ENCODE measurements around the gene TMCO4.
A peak's percentile ranks its signal among the peaks of the same experiment; 100 is the strongest.

Gene TMCO4

DNA sequence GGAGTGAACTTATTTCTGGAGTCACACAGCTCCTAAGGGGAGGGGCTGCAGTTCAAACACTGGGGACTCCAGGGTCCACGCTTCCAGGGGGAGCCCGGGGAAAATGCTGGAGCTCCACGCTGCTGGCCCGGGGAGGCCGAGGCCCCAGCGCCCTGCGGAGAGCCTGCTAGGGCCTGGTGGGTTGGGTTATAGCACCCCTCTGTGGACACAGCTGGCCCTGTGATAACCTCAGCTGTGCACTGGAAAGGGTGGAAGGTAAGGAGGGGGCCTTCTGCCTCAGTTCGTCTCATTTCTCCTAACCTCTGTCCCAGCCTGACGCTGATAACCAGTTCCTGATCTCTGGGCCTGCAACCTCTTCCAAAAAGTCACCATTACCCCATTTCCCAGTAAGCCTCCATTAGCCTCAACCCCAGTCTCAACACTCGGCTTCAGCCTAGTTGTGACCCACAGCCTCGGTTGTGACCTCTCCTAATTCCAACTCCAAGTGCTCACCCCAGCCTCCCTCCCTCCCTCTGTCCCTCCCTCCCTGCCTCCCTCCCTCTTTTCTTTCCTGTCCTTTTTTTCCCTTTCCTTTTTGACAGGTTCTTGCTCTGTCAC lies 148.5 kb downstream of the TMCO4 start:
- H3K27ac ChIP-seq: peak overlapping the region; percentile 77

DNA sequence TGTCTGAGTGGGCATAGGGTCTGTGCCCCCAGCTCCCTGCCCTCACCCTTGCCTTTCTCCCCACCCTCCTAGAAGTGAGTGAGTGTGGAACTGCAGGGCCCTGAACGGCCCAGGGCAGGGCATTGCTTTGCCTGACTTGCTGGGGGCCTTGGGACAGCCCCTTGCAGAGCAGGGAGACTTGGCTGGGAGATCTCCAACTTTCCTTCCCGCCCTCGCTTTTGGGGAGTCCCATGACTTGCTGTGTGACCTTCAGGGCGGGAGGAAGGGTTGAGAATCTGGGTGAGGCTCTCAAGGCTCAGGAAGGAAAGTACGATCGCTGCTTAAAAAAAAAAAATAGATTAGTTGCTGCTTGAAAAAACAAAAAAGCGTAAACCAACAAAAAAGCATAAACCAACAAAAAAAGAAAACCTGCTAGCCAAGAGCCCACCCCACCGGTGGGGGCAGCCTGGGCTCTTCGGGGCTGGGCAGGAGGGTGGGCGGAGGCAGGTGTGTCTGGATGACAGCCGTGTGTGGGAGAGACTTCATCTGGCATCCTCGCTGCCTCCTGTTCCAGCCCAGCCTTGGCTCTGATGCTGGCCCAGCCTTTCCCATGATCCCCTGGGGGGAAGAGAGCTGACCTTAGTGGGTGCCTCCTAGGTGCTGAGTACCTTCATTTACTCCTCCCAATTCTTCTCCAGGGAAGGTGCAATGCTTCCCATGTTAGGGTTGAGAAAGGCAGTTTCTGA lies 149.1 kb downstream of the TMCO4 start:
- H3K27ac ChIP-seq: peak overlapping the region; percentile 77
- POLR2A ChIA-PET (ENCODE audit: low non-redundant PET): no interaction called here
- TF ChIP-seq, protein P1, sequence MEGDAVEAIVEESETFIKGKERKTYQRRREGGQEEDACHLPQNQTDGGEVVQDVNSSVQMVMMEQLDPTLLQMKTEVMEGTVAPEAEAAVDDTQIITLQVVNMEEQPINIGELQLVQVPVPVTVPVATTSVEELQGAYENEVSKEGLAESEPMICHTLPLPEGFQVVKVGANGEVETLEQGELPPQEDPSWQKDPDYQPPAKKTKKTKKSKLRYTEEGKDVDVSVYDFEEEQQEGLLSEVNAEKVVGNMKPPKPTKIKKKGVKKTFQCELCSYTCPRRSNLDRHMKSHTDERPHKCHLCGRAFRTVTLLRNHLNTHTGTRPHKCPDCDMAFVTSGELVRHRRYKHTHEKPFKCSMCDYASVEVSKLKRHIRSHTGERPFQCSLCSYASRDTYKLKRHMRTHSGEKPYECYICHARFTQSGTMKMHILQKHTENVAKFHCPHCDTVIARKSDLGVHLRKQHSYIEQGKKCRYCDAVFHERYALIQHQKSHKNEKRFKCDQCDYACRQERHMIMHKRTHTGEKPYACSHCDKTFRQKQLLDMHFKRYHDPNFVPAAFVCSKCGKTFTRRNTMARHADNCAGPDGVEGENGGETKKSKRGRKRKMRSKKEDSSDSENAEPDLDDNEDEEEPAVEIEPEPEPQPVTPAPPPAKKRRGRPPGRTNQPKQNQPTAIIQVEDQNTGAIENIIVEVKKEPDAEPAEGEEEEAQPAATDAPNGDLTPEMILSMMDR (conservative IDR thresholded peaks at IDR 0.05; ENCODE audit: low read depth): no peak
- CTCF ChIA-PET: interaction anchor here (0.6 to 1.1 kb wide), 5 partner anchors 12 to 366 kb away, joined by 3 to 6 read pairs (median 4); no protein-coding TSS in a partner anchor
- no peak for DNase-seq (ENCODE audit: low spot score)

More for the DNA sequence above, 148.5 kb downstream of the TMCO4 start:
- ChIA-PET CTCF (interaction anchor here (0.6 to 1.1 kb wide), 8 partner anchors 11 to 366 kb away, joined by 3 to 7 read pairs (median 4); no protein-coding TSS in a partner anchor), POLR2A (ENCODE audit: low non-redundant PET) (no interaction called here)
- TF ChIP-seq, protein P1 (conservative IDR thresholded peaks at IDR 0.05; ENCODE audit: low read depth): peak; percentile 65
- DNase-seq (ENCODE audit: low spot score): no peak

DNA sequence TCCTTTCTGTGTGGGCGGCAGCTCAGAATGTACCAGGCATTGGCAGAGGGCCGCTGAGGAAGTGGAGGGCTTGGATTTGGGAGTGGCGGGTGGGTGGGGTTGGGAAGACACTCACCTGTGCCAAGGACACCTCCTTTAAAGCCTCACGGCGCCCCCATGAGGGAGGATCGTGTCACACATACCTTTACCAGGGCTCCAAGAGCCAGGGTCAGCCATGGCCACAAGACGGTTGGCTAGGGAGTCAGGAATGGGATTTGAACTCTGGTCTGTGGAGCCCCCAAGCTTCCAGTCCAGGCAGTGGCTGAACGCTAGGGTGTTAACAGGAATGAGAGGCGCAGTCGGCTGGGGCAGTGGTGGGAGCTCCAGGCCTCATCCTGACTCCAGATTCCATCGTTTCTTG lies 151.0 kb downstream of the TMCO4 start:
- POLR2A ChIA-PET (ENCODE audit: low non-redundant PET): no interaction called here
- H3K27ac ChIP-seq: peak overlapping the region; percentile 93
- DNase-seq (ENCODE audit: low spot score): no peak
- CTCF ChIA-PET: interaction anchor here (0.6 kb wide), 2 partner anchors 95 to 261 kb away, joined by 3 read pairs; no protein-coding TSS in a partner anchor
- TF ChIP-seq, protein P1 (conservative IDR thresholded peaks at IDR 0.05; ENCODE audit: low read depth): peak; percentile 35; the same call in 1 of the 2 replicates

DNA sequence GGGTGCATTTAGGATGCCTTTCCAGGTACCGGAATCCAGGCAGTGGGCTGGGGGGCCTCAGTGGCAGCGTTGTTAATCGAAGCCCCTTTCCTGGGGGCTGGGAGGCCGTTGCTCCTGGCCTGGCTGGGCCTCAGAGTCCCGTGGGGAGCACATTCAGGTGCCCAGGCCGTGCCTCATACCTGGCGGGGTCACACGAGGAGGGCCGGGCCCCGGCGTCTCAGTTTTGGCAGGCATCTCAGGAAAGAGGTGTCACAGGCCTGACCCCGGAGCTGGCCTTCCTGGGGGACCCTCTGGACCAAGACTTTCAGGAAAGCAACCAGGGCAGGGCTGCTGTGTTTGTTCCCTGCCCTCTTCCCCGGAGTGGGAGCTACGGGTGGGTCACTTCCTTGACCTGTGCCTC lies 151.5 kb downstream of the TMCO4 start:
- DNase-seq (ENCODE audit: low spot score): no peak
- H3K27ac ChIP-seq: peak overlapping the region; percentile 93
- ChIA-PET CTCF (interaction anchor here (0.6 kb wide), 1 partner anchor 260 kb away, joined by 3 read pairs; no protein-coding TSS in a partner anchor), POLR2A (ENCODE audit: low non-redundant PET) (no interaction called here)
- TF ChIP-seq, protein P1 (conservative IDR thresholded peaks at IDR 0.05; ENCODE audit: low read depth): no peak

DNA sequence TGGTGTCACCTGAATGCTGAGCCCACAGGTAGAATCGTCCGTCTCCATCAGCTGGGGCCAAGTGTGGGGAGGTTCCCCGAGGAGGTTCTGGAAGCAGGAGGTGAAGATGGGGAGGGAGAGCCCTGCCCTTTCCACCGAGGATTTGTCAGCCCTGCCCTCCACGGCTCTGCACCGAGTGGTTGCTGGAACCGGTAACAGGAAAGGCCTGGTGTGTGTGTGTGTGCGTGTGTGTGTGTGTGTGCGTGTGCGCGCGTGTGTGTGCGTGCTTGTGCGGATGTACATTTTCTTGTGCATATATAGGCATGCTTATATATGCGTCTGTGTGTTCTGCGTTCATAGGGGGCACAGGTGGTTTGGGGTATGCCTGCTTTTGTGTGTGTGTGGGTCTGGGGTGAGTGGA lies 152.1 kb downstream of the TMCO4 start:
- POLR2A ChIA-PET (ENCODE audit: low non-redundant PET): interaction anchor here (0.7 kb wide), 1 partner anchor 334 kb away, joined by 3 read pairs; no protein-coding TSS in a partner anchor
- DNase-seq (ENCODE audit: low spot score): no peak
- H3K27ac ChIP-seq: peak overlapping the region; percentile 93
- CTCF ChIA-PET: interaction anchor here (1.0 kb wide), 1 partner anchor 13 kb away, joined by 4 read pairs; no protein-coding TSS in a partner anchor
- TF ChIP-seq, protein P1 (conservative IDR thresholded peaks at IDR 0.05; ENCODE audit: low read depth): no peak
